GM19099 (cell line): Measurements from ENCODE around the gene NPAS3.

ENCODE experiments used
- POLR2A ChIP-seq: IDR thresholded peaks from 3 replicates; pipeline ENCODE4 v1.6.1; 2011; ENCODE audit warnings: low read depth; ENCODE audit not compliant: insufficient read length; ENCODE audit errors: extremely low read depth

Gene NPAS3

DNA sequence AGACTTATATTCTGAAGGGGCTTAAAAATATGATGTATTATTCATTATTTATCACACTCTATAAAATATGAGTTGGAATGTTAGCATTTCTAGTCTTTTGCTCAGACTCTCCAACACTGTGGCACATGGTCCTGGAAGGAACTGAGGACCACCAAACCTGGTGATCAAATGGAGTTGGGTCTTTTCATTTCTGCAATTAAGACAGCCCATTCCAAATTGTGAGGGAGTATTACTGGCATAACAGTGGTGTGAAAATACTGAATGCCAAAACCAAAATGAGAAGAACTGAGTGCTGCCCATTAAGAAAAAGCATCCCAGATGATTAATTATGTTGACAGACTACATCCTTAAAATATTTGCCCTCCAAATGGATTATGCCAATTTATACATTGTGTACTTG lies 90.8 kb downstream of the NPAS3 start:
- TF ChIP-seq POLR2A, result no peak

DNA sequence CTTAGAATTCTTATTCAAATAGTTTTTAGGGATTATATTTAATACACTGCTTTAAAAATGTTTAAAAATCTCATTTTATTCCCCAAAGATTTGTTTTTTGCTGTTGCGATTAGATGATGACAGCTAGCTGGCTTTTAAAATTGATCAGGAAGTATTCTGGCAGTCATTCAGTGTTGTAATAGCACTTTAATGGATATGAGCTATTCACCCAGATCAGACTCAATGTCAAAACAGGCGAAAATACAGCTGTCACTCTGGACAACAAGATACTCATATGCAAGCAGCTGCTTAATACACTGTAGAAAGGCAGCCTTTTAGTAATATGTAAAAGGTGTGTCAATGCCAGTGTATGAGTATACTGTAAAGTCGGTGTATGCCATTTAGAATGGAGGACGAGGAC lies 91.7 kb downstream of the NPAS3 start:
- no peak for TF ChIP-seq POLR2A

DNA sequence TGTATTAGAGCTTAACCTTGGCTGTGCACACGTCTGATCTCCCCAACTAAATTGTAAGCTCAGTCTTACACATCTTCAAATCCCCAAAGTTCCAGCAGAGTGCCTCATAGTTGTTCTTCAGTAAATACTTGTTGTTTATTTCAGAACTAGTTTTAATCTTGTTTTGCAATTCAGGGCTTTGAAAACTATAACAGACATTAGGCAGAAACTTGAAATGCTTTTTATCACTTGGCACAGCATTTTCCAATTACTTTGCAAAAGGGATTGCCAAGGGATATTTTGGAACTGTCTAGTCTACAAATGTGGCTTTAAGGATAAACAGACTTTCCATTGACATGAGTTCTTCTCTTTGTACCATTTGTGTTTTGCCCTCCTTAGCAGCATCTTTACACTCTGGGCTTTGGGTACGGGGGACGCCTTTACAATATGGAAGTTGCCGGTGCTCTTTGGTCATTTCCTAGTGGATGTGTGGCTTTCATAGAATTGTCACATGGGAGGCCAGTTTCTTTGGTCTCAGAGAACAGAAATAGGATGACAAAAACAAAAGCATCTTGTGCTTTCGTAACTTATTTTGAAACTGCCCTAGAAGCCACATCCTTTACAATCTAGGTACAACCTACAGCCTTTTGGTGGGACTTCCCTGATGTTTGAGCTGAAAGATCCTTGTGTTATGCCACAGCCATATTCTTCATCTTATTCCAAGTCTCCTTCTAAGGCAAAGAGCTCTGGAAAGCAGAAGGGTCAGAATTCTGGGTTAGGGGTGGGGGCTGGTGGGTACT lies 96.9 kb downstream of the NPAS3 start:
- no peak for TF ChIP-seq POLR2A

DNA sequence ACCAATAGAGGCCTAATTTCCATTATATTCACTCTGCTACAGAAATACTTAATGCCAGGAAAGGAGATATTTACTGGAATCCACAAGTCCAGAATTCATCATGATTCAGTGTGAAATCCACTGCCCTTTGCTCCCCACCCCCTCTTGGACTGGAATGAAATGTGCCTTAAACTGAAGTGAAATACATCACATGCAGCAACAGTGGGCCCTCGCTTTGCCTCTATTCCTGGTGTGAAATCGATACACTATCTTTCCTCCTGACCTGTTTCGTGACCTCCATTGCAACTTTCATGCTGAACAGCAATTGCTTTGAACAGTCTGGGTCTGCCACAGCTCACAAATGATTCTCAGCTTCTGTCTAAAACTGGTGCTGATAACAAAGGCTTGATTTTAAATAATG lies 100.6 kb downstream of the NPAS3 start:
- TF ChIP-seq POLR2A, result no peak

DNA sequence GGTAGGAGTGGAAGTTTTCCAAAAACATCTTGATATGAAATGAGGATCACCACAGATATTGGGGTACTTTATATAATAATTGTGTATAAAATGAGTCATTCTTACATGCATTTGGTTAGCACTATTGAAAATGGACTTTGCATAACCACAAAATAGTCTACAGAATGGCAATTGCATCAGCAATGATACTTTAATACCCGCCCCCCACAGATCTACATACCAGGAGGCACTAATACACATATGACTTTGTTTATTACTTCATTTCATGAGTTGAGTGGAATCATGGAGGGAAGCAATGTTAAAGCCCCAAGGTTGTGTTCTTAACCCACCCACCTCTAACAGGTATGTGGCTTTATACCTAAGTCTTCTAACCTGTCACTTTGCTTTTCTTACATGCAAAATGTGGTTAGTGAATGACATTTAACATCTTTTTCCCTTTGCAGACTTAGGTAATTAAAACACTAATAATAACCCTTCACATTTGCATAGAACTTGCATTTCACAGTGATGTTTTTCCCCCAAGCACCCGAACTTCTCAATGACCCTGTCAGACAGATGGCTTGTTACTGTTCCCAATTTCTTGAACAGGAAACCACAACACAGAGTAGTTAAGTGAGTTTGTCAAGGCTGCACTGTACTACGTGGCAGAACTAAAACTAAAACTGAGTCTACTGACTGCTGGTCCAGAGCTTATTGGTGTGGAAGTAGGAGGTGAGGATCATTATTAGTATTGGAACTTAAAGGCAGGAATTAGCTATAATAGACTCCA lies 101.9 kb downstream of the NPAS3 start:
- no peak for TF ChIP-seq POLR2A

DNA sequence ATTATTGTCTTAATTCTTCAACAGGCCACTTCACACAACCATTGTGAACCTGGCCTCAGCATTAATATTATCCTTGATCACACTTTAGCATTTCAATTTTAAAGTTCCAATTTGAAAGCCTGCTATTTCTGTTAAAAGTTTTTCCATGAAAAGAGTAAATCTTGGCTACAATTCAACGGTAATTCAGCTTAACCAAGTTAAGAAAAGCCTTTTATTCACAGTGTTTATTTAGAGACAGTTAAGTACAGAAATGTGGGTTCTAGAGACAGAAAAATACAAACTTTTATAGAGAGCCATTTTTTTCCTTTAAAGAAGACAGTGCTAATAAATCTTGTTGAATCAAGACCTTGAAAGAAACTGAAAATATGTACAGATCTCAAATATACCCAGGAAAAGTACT lies 103.9 kb downstream of the NPAS3 start:
- no peak for TF ChIP-seq POLR2A

DNA sequence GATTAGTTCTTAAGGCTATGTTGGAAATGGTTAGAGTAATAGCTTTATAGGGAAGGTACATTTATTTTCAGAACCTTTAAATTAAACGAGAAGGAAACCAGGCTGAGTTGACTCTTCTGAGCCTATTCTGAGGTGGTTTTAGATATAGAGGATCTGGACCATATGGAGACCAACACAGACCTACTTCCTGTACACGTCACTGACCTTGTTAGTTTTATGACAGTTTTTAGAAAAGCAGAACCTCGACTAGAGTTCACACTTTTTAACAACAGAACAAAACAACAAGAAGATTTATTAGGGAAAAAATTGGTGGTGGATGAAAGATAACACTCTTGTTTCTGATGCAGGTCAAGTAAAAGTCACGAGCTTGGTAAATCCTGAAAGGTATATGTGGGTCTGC lies 107.1 kb downstream of the NPAS3 start:
- no peak for TF ChIP-seq POLR2A

DNA sequence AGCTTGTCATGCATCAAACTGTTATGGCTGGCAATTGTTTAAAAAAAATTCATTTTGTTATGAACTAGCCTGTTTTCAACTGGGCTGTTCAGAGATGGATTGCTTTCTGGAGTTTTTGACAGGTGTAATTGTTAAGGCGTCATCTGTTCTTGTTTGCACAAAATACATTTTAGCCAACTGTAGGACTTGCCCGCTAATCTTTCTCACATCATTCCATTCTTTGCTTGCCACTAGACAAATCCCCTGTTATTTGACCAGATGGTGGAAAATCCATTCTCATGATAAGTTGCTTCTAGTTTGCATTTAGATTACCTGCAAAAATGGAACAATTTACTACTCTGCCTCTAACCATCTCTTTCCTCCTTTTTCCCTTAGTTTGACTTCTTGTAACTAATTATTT lies 114.3 kb downstream of the NPAS3 start:
- no peak for TF ChIP-seq POLR2A

DNA sequence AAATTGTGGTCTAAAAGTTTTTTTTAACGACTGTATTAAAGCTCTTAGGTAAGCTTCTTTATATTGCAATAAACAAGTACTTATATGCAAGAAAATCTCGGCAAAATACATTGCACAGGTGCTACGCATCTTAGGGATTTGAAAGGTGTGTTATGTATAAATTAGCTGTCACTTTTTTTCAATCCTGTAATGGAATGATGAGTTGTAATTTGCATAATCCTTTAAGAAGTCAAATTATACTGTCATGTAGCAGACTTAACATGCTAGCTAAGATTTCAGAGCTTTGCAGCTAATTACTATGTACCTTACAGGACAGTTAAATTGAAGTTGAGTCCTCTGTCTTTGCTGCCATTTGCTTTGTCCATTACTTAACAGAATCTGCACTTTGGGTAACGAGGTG lies 117.5 kb downstream of the NPAS3 start:
- TF ChIP-seq POLR2A, result no peak

DNA sequence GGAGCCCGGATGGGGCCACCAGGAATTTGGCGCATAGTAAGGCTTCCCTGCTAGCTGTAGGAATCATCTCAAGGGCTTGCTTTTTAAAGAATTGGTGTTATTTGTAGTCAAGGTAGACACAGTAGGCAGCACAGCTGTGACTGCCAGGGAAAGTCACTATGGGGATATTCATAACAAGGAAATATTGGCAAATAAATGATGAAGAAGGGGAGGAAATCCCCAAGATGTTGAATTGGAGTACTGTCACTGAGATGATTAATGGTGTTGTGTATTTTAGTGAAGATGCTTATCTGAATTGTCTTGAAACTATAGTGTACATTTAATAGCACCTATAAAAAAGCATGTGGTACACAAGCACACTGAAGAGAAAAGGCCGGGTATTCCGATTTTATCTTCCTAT lies 118.9 kb downstream of the NPAS3 start:
- TF ChIP-seq POLR2A, result no peak

DNA sequence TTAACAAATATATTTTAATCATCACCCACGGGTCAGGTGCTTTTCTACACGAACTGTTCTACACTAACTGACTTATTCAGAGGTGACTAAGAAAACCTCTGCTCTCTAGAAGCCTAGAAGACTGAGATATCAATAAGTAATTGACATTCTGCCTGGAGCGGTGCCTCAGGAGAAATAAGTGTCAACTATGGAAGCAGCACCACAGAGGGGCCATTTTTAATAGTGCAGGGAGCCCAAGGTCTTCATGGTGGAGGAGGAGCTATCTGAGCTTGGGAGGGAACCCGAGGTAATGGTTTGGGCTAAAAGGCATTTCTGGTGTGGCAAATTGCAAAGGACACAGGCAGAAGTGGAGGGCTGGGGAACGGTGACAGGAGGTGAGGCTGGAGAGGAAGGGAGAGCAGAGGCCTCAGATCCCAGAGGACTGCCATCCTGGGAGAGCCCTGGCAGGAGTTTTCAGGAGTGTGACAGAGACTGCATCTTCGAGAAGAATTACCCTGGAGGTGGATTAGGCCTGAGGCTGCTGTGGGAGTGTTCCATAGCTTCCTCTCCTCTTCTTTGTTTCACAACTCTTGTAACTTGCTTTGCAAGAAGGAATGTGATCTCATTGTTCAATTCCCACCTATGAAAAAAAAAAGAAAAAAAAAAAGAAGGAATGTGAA lies 123.1 kb downstream of the NPAS3 start:
- TF ChIP-seq POLR2A, result no peak

DNA sequence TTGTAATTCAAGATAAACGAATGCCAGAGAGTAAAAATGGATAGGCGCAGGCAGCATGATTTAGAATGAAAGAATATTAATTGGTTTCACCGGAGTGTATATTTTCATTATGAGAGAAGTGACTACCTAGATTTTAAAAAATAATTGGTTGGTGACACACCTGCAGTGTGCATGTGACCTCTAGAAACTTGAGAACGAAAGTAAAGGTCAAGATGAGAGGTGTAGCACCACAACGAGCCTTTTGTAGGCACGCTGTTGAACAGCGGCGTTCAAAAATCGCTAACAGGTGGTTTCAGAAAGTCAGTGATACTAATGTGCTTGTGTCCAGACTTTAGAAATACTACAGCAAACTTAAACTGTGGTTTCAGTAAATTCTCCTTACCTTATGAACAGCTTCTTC lies 123.8 kb downstream of the NPAS3 start:
- TF ChIP-seq POLR2A, result no peak

DNA sequence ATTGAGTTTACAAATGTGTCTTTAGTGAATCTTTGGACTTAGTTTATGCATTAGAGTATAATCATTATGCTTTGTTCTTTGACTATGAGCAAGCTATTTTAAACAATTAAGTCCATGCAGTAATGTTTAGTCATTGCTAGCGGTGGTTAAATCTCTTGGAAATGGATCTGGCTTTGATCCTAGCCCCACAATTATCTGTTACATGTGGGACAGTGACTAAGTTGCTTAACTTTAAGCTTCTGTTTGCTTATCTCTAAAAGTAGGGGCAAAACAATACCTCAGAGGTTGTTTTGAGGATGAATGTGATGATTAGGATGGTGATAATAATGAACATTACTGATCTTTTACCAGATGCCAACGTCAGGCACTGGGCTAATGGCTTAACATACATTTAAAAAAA lies 124.2 kb downstream of the NPAS3 start:
- no peak for TF ChIP-seq POLR2A

DNA sequence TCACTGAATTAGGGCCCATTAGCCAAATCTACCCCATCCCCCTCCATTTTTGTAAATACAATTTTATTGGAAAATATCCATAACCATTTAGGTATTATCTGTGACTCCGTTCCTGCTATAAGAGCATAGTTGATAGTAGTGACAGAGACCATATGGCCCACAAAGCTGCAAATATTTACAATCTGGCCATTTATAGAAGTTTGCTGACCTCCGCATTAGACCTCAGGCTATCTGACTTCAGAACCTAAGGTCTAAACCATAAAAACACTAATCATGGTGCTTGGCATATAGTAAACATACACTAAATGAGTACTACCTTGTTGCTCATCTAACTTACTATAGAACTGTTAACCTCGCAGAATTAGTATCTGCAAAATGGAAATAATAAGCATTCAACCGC lies 124.8 kb downstream of the NPAS3 start:
- no peak for TF ChIP-seq POLR2A

DNA sequence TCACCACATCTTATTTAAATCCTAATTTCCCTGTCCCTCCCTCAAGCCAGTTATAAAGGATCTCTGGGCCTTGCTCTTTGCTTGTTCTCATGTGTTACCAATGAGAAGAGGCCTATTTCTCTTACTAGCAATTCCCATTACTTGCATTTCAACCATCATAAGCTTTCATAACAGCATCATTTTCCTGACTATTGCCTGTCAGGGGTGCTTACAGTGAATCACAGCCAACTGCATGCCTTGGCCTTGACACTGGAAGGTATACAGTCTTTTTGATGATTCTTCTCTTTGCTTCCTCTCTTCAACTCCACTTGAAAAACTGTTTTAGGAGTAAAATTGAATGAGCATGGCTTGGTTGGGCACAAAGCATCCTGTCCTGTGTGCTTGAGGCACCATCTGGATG lies 127.0 kb downstream of the NPAS3 start:
- TF ChIP-seq POLR2A, result no peak

DNA sequence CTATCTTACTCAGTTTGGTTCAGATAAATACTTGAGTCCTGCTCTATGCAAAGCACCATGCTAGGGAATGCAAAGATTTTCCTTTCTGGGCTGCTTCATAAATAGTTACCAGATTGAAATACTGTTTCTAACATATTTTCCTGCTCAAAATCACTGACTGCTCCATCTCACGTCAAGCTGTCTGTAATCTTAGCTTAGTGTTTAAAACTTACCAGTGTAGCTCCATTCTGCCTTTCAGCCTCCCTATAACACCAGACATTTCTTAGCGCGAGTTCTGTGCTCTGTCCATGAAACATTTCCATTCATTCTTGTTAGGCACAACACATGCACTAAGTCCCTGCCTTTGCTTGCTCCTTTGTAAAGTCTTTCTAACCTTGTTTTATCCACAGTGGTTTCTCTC lies 129.4 kb downstream of the NPAS3 start:
- no peak for TF ChIP-seq POLR2A
